Measurements from ENCODE around the gene STPG2.

Gene STPG2

GRCh38 chr4:97531351-97531750 lies 611.9 kb downstream of the STPG2 start:
- Histone ChIP-seq H3K4me1 (ENCODE audit: insufficient read depth, poor library complexity, severe bottlenecking) (no peaks in the 10 kb centered on the region), H3K9me3 (ENCODE audit: severe bottlenecking) (no peaks in the 10 kb centered on the region), H3K27me3 (ENCODE audit: insufficient read depth, poor library complexity, severe bottlenecking) (no peaks in the 10 kb centered on the region), H3K4me3 (ENCODE audit: severe bottlenecking) (no peak overlapping the region), H3K36me3 (ENCODE audit: low read depth) (no peaks in the 10 kb centered on the region), H3K27ac (ENCODE audit: poor library complexity, severe bottlenecking) (no peak overlapping the region)
- DNase-seq (ENCODE audit: low spot score) (no peak), ATAC-seq (ENCODE audit: low read depth) (no peak)
- TF ChIP-seq, protein P1, sequence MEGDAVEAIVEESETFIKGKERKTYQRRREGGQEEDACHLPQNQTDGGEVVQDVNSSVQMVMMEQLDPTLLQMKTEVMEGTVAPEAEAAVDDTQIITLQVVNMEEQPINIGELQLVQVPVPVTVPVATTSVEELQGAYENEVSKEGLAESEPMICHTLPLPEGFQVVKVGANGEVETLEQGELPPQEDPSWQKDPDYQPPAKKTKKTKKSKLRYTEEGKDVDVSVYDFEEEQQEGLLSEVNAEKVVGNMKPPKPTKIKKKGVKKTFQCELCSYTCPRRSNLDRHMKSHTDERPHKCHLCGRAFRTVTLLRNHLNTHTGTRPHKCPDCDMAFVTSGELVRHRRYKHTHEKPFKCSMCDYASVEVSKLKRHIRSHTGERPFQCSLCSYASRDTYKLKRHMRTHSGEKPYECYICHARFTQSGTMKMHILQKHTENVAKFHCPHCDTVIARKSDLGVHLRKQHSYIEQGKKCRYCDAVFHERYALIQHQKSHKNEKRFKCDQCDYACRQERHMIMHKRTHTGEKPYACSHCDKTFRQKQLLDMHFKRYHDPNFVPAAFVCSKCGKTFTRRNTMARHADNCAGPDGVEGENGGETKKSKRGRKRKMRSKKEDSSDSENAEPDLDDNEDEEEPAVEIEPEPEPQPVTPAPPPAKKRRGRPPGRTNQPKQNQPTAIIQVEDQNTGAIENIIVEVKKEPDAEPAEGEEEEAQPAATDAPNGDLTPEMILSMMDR (IDR thresholded peaks at IDR 0.05; ENCODE audit: poor library complexity, severe bottlenecking): no peak

DNA sequence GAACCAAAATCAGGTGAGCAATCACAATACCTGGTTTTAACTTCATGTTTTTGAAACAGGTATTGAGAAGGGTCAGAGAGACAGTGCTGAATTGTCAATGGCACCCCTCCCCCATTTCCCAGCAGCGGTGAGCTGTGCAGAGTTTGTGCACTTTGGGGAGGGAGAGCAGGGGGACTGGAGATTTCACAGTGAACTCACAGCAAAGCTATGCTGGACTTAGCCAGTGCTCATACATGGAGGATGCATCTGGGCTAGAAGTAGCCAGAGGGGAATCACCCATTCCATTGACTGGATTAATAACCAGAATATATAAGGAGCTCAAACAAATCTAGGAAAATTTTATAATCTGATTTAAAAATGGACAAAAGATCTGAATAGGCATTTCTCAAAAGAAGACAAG lies 612.6 kb downstream of the STPG2 start:
- H3K4me1 ChIP-seq (ENCODE audit: insufficient read depth, poor library complexity, severe bottlenecking): no peaks in the 10 kb centered on the region
- TF ChIP-seq, protein P1 (IDR thresholded peaks at IDR 0.05; ENCODE audit: poor library complexity, severe bottlenecking): no peak
- ATAC-seq (ENCODE audit: low read depth) (no peak), DNase-seq (ENCODE audit: low spot score) (no peak)
- H3K36me3 ChIP-seq (ENCODE audit: low read depth): no peaks in the 10 kb centered on the region
- H3K9me3 ChIP-seq (ENCODE audit: severe bottlenecking): no peaks in the 10 kb centered on the region
- no peak overlapping the region for H3K4me3 ChIP-seq (ENCODE audit: severe bottlenecking)
- H3K27me3 ChIP-seq (ENCODE audit: insufficient read depth, poor library complexity, severe bottlenecking): no peaks in the 10 kb centered on the region
- H3K27ac ChIP-seq (ENCODE audit: poor library complexity, severe bottlenecking): no peak overlapping the region

- TF ChIP-seq, protein P1 (IDR thresholded peaks at IDR 0.05; ENCODE audit: poor library complexity, severe bottlenecking): no peak
- H3K36me3 ChIP-seq (ENCODE audit: low read depth): no peaks in the 10 kb centered on the region
- no peak overlapping the region for H3K4me3 ChIP-seq (ENCODE audit: severe bottlenecking)
- ATAC-seq (ENCODE audit: low read depth) (no peak), DNase-seq (ENCODE audit: low spot score) (no peak)
- H3K9me3 ChIP-seq (ENCODE audit: severe bottlenecking): no peaks in the 10 kb centered on the region
- no peaks in the 10 kb centered on the region for H3K27me3 ChIP-seq (ENCODE audit: insufficient read depth, poor library complexity, severe bottlenecking)
- H3K27ac ChIP-seq (ENCODE audit: poor library complexity, severe bottlenecking): no peak overlapping the region
- H3K4me1 ChIP-seq (ENCODE audit: insufficient read depth, poor library complexity, severe bottlenecking): no peaks in the 10 kb centered on the region
These were observed 618.0 kb downstream of the STPG2 start for GRCh38 chr4:97525236-97525635.

DNA sequence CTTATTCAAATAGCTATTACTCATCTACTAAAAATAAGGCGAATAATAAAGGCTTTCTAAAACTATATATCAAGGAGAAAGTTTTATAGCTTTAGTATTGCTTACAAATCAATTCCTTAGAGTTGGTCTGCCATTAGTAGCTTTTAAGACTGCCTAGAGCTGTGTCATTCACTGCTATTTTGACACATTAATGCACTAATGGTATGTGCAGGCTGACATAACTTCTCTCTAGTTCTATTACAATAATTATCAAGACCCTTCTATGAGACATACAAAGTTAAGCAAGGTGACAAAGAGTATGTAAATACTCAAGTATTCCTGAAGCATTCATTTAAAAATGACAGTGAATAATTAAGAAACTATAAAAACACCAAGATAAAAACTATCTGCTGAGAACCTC lies 625.3 kb downstream of the STPG2 start:
- Histone ChIP-seq H3K27me3 (ENCODE audit: insufficient read depth, poor library complexity, severe bottlenecking) (no peaks in the 10 kb centered on the region), H3K4me1 (ENCODE audit: insufficient read depth, poor library complexity, severe bottlenecking) (no peaks in the 10 kb centered on the region), H3K36me3 (ENCODE audit: low read depth) (no peaks in the 10 kb centered on the region), H3K9me3 (ENCODE audit: severe bottlenecking) (no peaks in the 10 kb centered on the region), H3K4me3 (ENCODE audit: severe bottlenecking) (no peak overlapping the region), H3K27ac (ENCODE audit: poor library complexity, severe bottlenecking) (no peak overlapping the region)
- DNase-seq (ENCODE audit: low spot score): no peak
- no peak for ATAC-seq (ENCODE audit: low read depth)
- TF ChIP-seq, protein P1 (IDR thresholded peaks at IDR 0.05; ENCODE audit: poor library complexity, severe bottlenecking): no peak

- ATAC-seq (ENCODE audit: low read depth): no peak
- no peak overlapping the region for H3K4me3 ChIP-seq (ENCODE audit: severe bottlenecking)
- no peaks in the 10 kb centered on the region for H3K9me3 ChIP-seq (ENCODE audit: severe bottlenecking)
- TF ChIP-seq, protein P1 (IDR thresholded peaks at IDR 0.05; ENCODE audit: poor library complexity, severe bottlenecking): no peak
- no peaks in the 10 kb centered on the region for H3K4me1 ChIP-seq (ENCODE audit: insufficient read depth, poor library complexity, severe bottlenecking)
- H3K27me3 ChIP-seq (ENCODE audit: insufficient read depth, poor library complexity, severe bottlenecking): no peaks in the 10 kb centered on the region
- no peak for DNase-seq (ENCODE audit: low spot score)
- H3K27ac ChIP-seq (ENCODE audit: poor library complexity, severe bottlenecking): no peak overlapping the region
- H3K36me3 ChIP-seq (ENCODE audit: low read depth): no peaks in the 10 kb centered on the region
These were observed 629.4 kb downstream of the STPG2 start for GRCh38 chr4:97513917-97514316.

Measured in RWPE2 (cell line).